HTR-8/SVneo (cell line): Measurements from ENCODE around the gene PPIL3.

Experiments used
- DNase-seq: peaks from one replicate; pipeline ENCODE4 v3.0.0; 2011; ENCODE audit warnings: low spot score, mixed read lengths; ENCODE audit not compliant: insufficient read length
- FAIRE-seq: peaks from 2 replicates; lab custom pipeline; 2011; peaks lifted over from hg19 to GRCh38; lab: Jason Lieb, UNC

Gene PPIL3

GRCh38 chr2:200862532-200863000 is 26.3 kb downstream of the PPIL3 start:
- DNase-seq (no peak), FAIRE-seq (no peak)

- DNase-seq (no peak), FAIRE-seq (no peak)
Observed at GRCh38 chr2:200861617-200862155, 27.2 kb downstream of the PPIL3 start.

- FAIRE-seq: no peak
- DNase-seq: no peak
Observed at GRCh38 chr2:200860092-200860795, 28.6 kb downstream of the PPIL3 start.

GRCh38 chr2:200856806-200857205 is 32.1 kb downstream of the PPIL3 start:
- FAIRE-seq (no peak), DNase-seq (no peak)

DNA sequence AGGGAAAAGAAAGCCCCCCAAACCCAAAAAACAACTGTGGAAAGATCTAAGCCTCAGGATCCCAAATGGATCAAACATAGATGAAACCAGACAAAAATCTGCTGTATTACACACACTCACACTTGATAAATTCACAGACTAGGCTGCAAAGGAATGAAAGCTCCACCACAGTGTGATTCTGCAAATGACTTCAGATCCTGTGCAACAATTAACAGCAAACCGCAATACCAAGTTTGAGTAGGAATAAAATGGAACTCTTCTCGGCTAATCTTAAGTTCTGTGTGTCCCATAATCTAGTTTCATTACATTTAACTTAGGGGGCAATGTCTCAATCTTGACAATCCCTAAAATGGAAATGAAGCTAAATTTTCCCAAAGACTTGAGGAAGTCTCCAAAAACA is 36.3 kb downstream of the PPIL3 start:
- no peak for FAIRE-seq

DNA sequence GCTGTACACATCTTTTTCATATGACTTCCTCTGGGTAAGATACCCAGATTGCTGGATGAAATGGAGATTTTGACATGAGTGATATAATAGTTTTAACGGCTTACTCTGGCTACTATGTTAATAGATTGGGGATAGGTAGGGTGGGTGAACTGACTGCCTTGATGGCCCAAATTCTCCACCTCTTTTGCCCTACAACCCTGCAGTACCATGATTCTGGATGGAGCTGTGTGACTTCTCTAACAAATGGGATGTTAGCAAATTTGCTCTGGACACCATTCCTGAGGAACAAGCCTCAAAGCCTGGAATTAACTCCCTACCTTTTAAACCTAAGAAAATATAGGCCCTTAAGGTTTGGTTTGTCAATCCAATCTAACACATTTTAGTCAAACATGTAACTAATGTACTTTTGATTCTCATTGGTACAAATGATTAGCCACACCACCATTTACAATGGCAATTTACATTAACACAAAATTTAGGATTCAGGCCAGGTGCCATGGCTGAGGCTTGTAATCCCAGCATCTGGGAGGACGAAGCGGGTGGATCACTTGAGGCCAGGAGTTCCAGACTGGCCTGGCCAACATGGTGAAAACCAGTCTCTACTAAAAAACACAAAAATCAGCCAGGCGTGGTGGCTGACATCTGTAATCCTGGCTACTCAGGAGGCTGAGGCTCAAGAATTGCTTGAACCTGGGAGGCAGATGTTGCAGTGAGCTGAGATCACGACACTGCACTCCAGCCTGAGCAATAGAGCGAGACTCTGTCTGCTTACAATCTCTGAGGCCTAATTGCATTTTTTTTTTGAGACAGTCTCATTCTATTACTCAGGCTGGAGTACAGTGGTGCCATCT is 37.3 kb downstream of the PPIL3 start:
- DNase-seq: no peak
- no peak for FAIRE-seq

More for the DNA sequence above, 36.3 kb downstream of the PPIL3 start:
- no peak for DNase-seq

- FAIRE-seq (no peak), DNase-seq (no peak)
Observed at GRCh38 chr2:200850512-200851256, 38.2 kb downstream of the PPIL3 start.

DNA sequence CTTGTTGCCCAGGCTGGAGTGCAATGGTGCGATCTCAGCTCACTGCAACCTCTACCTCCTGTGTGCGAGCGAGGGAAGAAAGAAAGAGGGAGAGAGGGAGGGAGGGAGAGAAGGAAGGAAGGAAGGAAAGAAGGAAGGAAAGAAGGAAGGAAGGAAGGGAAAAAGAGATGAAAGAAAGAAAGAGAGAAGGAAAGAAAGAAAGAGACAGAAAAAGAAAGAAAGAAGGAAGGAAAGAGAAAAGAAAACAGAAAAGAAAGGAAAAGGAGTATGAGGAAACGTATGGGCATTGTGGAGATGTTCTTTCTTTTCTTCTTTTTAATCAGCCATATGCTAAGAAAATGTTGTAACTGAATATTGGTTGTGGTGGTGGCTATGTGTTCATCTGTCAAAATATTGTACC is 40.9 kb downstream of the PPIL3 start:
- DNase-seq (no peak), FAIRE-seq (no peak)

DNA sequence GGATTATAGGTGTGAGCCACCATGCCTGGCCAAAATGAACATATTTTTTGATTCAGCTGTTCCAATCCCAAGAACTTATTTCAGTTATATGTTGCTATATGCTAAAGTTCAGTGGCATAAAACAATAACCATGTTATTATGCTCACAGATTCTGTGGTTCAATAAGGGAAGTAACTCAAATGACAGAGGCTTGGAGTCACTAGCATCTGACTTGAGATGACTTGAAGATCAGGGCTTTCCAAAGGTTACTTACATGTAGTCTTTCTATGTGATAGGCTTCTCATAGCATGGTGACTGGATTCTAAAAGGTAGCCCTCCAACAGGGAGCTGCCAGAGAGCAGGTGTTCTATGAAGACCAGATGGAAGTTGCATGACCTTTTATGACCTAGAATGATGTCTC is 41.6 kb downstream of the PPIL3 start:
- FAIRE-seq: no peak
- no peak for DNase-seq

- DNase-seq: no peak
- no peak for FAIRE-seq
Observed at GRCh38 chr2:200845669-200846325, 43.1 kb downstream of the PPIL3 start.

DNA sequence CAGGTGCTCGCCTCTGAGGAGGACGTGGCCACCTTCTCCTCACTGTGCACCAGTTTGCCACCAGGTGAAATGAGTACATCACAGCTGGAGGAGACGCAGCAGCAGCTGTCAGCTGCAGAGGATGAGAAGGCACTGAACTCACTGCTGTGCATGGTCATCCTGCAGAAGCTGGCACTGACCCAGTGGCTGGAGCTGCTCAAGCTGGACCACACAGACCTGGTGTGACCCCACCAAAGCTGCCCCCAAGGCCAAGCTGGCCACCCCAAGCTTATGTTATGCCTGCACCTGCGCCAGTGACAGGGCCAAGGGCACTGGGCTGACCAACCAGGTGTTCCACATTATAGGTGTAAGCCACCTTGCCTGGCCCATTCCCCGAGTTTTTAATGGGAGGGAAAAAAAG is 43.7 kb downstream of the PPIL3 start:
- no peak for FAIRE-seq

GRCh38 chr2:200843993-200844948 is 44.6 kb downstream of the PPIL3 start:
- DNase-seq (no peak), FAIRE-seq (no peak)

More for the DNA sequence above, 43.7 kb downstream of the PPIL3 start:
- DNase-seq: no peak

DNA sequence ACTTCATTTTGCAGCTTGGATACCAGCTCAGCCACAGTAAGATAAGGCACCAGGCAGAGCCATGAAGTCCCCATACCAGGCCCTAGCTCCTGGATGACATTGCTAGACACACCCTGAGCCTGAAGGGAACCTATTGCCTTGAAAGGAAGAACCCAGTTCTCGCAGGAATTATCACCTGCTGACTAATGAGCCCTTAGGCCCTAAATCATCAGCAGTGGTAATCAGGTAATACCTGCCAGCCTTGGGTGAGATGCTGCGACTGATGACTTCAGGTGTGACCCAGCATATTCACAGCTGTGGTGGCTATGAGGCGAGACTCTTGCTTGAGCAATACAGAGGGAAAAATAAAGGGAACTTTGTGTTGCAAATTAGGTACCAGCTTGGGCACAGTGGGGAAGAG is 49.4 kb downstream of the PPIL3 start:
- no peak for DNase-seq
- FAIRE-seq: no peak

- DNase-seq (no peak), FAIRE-seq (no peak)
Observed at GRCh38 chr2:200834701-200835100, 54.2 kb downstream of the PPIL3 start.

DNA sequence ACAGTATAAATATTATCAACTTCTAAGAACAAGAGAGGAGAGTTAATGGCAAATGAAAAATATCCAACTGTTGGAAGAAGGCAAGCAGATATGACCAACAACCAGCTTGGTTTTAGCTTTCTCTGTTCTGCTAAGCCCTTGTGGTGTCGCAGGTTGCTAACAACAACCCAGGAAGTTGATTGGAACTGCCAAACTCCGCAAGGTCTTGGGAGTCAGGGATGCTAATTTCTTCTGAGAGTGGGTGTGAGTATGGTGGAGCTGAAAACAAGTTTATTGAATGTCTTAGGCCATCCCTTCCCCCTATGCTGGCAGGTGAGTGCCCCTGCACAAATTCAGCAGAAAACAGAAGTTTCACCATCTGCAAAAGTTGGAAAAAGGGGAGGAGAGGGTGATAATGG is 59.6 kb downstream of the PPIL3 start:
- FAIRE-seq: no peak
- no peak for DNase-seq

- FAIRE-seq (no peak), DNase-seq (no peak)
Observed at GRCh38 chr2:200828572-200829257, 60.2 kb downstream of the PPIL3 start.

DNA sequence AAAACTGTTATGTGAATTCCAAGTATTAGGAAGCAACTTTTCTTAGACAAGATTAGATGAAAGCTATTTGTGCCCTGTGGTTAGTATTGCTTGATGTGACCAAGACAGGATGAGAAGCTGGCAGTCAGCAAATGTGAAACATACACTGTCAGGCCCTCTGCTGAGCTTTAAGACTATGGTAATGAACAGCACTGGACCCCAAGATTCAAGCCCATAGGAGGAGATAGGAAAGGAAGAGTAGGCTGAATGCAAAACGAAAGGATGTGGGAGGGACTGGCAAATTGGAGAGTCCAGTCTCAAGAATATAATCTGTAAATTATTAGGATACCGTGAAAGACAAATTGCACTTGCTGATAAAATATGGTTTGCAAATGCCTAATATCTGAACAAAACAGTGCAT is 60.8 kb downstream of the PPIL3 start:
- no peak for FAIRE-seq
- no peak for DNase-seq

GRCh38 chr2:200821686-200822245 is 67.1 kb downstream of the PPIL3 start:
- DNase-seq: no peak
- FAIRE-seq: no peak
